GM18505 (cell line): ENCODE data around the gene PCSK2.

Source experiments
- ATAC-seq: cut with Tn5 transposase; IDR thresholded peaks from one replicate; pipeline ENCODE4 v1.9.1; 2021; ENCODE audit not compliant: unreplicated experiment
- POLR2A ChIP-seq: IDR thresholded peaks from 4 replicates; pipeline ENCODE4 v1.6.1; 2011; ENCODE audit warnings: borderline replicate concordance; ENCODE audit not compliant: insufficient read depth, insufficient read length; ENCODE audit errors: extremely low read depth

The PCSK2 gene

GRCh38 chr20:17443131-17443858, 216.5 kb downstream of the PCSK2 start:
- TF ChIP-seq POLR2A: no peak
- ATAC-seq: no peak

GRCh38 chr20:17444091-17444490, 217.3 kb downstream of the PCSK2 start:
- no peak for ATAC-seq
- no peak for TF ChIP-seq POLR2A

GRCh38 chr20:17445543-17445942, 218.7 kb downstream of the PCSK2 start:
- TF ChIP-seq POLR2A: no peak
- ATAC-seq: no peak

- ATAC-seq: no peak
- TF ChIP-seq POLR2A: no peak
Measured at GRCh38 chr20:17446171-17446570, 219.3 kb downstream of the PCSK2 start.

- no peak for ATAC-seq
- no peak for TF ChIP-seq POLR2A
Measured at GRCh38 chr20:17448071-17448470, 221.2 kb downstream of the PCSK2 start.

- no peak for TF ChIP-seq POLR2A
- no peak for ATAC-seq
Measured at GRCh38 chr20:17449031-17449430, 222.2 kb downstream of the PCSK2 start.

GRCh38 chr20:17452441-17452840, 225.6 kb downstream of the PCSK2 start:
- ATAC-seq: no peak
- no peak for TF ChIP-seq POLR2A

- ATAC-seq: no peak
- no peak for TF ChIP-seq POLR2A
Measured at GRCh38 chr20:17453592-17453991, 226.8 kb downstream of the PCSK2 start.

GRCh38 chr20:17456279-17456678, 229.4 kb downstream of the PCSK2 start:
- no peak for TF ChIP-seq POLR2A
- no peak for ATAC-seq

GRCh38 chr20:17457079-17457478, 230.2 kb downstream of the PCSK2 start:
- no peak for TF ChIP-seq POLR2A
- ATAC-seq: no peak

GRCh38 chr20:17457588-17458190, 230.8 kb downstream of the PCSK2 start:
- TF ChIP-seq POLR2A: no peak
- no peak for ATAC-seq

GRCh38 chr20:17460119-17460518, 233.3 kb downstream of the PCSK2 start:
- ATAC-seq: no peak
- no peak for TF ChIP-seq POLR2A

GRCh38 chr20:17461941-17462340, 235.1 kb downstream of the PCSK2 start:
- no peak for TF ChIP-seq POLR2A
- ATAC-seq: no peak

- ATAC-seq: no peak
- TF ChIP-seq POLR2A: no peak
Measured at GRCh38 chr20:17463711-17464110, 236.9 kb downstream of the PCSK2 start.
